Ascending aorta (tissue), 2 donors: Measurements from ENCODE around the gene CCDC12. TPM values are rescaled to one million over a fixed set of nuclear protein-coding genes. Genes with fewer than 3 reads are reported as not detected.

Experiments used
- DNase-seq, 2 donors: peaks; one replicate each; pipeline ENCODE4 v3.0.0-alpha.2; 2019; ENCODE audit warnings: low spot score in 2 of 2
- H3K27ac ChIP-seq, 2 donors: fragments of 200-600 bp; sonication (generic); one replicate each; pipeline ENCODE4 v1.5.1; 2016 to 2017; ENCODE audit warnings: mild to moderate bottlenecking in 1 of 2
- H3K27me3 ChIP-seq: fragments of 200-600 bp; sonication (generic); one replicate; pipeline ENCODE4 v1.5.1; 2017
- H3K36me3 ChIP-seq, 2 donors: fragments of 200-600 bp; sonication (generic); one replicate each; pipeline ENCODE4 v1.5.1; 2016
- H3K4me1 ChIP-seq, 2 donors: fragments of 200-600 bp; sonication (generic); one replicate each; pipeline ENCODE4 v1.5.1; 2016 to 2017; ENCODE audit warnings: mild to moderate bottlenecking in 1 of 2
- H3K4me3 ChIP-seq, 2 donors: fragments of 200-600 bp; sonication (generic); one replicate each; pipeline ENCODE4 v1.5.1; 2016 to 2017; ENCODE audit warnings: mild to moderate bottlenecking in 1 of 2
- H3K9me3 ChIP-seq, 2 donors: fragments of 200-600 bp; sonication (generic); one replicate each; pipeline ENCODE4 v1.5.1; 2016
- intact Hi-C: fragments of 100-400 bp; cut with DNase I; formaldehyde crosslinking; loops from one replicate; pipeline ENCODE4 v1.15.1; 2023
- total RNA-seq: library from RNA; depleted of rRNA; stranded (reverse); fragments of >200 nt; gene quantifications from one replicate; pipeline ENCODE4 v1.1.0, GENCODE V29; 2016
- TF ChIP-seq, protein P1 (sequence below), 3 experiments: fragments of 200-600 bp in 2 of 3; fragments of 450-650 bp in 1 of 3; sonication (generic) in 2 of 3; IDR thresholded peaks; one replicate each; pipeline ENCODE4 v1.5.1; 2016 to 2019; ENCODE audit warnings: antibody characterized with exemption in 3 of 3, mild to moderate bottlenecking in 1 of 3, moderate library complexity in 1 of 3

The CCDC12 gene
- total RNA-seq, 1 donor from 2014 or later: 34.3 TPM

DNA sequence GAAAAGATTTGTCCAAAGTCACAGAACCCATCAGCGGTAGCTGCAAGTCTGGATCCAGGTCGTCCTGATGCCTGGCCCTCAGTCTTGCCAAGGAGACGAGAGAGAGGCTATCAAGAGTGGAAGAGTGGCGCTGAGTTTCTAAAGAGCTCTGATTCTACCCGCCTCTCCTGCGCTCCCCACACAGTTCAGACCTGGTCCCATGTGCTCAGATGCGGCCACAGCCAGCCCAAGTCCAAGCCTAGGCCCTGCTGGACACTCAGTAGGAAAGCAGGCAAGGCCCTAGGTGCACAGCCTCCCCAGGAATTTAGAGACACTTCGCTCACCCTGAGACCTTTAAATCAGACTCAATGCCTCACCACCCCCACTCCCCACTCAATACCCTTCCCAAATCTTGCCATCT, 32.4 kb downstream of the CCDC12 start:
- intact Hi-C loops: no loop called here
- Histone ChIP-seq H3K27ac (peak overlapping the region in 1 of 2 donors; percentile 31), H3K4me3 (no peak overlapping the region), H3K4me1 (peaks cover 16 to 23% of the 10 kb centered on the region in 2 donors), H3K36me3 (peaks cover 9 to 20% of the 10 kb centered on the region in 2 donors), H3K27me3 (no peaks in the 10 kb centered on the region), H3K9me3 (no peaks in the 10 kb centered on the region)
- TF ChIP-seq, protein P1, sequence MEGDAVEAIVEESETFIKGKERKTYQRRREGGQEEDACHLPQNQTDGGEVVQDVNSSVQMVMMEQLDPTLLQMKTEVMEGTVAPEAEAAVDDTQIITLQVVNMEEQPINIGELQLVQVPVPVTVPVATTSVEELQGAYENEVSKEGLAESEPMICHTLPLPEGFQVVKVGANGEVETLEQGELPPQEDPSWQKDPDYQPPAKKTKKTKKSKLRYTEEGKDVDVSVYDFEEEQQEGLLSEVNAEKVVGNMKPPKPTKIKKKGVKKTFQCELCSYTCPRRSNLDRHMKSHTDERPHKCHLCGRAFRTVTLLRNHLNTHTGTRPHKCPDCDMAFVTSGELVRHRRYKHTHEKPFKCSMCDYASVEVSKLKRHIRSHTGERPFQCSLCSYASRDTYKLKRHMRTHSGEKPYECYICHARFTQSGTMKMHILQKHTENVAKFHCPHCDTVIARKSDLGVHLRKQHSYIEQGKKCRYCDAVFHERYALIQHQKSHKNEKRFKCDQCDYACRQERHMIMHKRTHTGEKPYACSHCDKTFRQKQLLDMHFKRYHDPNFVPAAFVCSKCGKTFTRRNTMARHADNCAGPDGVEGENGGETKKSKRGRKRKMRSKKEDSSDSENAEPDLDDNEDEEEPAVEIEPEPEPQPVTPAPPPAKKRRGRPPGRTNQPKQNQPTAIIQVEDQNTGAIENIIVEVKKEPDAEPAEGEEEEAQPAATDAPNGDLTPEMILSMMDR (IDR thresholded peaks at IDR 0.05): no peak
- no peak for DNase-seq

DNA sequence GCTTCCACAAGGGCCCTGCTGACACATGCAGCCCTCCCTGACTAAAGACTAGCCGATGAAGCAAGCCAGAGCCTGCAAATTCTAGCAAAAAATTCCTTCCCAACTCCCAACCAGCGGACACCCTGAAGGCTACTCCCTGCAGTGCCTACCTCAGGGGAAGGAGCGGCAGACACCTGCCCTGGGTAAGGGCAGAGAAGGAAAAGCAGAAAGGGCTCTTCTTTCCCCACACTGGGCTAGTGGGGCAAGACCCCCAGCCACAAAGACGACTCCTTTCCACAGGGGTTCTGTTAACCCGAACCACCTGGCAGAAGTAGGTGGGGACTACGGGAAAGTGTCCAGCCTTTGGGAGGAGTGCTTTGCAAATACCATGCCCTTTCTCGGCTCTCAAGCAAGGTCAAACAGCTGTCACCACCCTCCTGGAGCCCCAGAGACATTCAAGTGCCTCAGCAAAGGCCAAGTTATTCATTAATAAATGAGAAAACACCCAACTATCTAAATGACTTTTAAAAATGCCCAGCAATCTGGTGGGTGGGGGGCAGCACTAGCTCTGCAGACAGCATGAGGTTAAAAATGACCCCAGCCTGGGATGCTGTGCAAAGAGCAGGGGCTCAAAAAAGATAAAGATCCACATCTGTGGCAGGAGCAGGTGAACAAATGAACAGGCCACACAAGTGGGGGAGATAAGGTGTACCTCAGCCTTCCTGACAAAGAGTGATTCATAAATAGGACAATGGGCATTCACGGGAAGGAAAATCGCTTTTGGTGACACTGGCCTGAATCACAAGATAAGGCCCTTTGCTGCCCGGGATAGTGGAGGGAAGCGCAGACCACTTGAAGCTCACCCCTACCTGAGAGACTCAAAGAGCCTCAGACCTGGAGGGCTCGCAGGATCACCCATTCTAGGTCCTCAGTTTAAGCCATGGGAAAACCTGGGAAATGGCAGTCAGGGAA, 33.0 kb downstream of the CCDC12 start:
- Histone ChIP-seq H3K27me3 (no peaks in the 10 kb centered on the region), H3K36me3 (peaks cover 9 to 26% of the 10 kb centered on the region in 2 donors), H3K4me1 (peaks cover 14 to 17% of the 10 kb centered on the region in 2 donors), H3K9me3 (no peaks in the 10 kb centered on the region), H3K27ac (no peak overlapping the region), H3K4me3 (no peak overlapping the region)
- DNase-seq: no peak
- intact Hi-C loops: no loop called here
- TF ChIP-seq, protein P1 (IDR thresholded peaks at IDR 0.05): no peak

DNA sequence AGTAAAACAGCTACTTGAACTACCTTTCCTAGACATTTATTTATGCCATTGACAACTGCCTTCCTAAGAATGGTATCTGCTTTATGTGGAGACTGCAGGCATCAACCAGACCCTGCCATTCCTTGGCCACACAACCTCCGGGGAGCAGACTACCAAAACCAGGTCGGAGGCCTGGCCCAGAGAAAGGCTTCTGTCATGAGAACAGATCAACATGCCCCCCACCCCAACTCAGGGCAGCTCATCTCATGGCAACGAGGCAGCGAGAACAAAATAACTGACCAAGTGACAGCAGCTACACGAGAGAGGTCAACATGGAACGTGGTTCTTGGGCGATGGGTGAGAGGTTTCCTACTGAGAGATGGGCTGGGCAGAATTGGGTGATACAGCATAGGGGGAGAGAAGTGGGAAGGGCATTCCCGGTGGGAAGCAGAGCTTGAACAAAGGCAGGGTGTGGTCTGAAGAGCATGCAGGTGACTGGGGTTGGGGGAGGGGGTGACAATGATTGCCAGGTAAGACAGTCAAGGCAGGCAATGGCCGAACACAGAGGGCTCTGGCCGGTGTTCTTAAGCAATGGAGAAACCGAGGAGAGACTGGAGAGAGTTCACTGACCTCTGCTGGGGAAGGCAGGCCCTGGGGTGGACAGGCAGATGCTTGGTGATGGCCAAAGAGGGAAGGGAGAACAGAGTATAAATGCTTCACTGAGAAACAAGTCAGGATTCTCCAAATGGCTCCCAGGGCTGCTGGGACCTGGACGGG, 33.9 kb downstream of the CCDC12 start:
- Histone ChIP-seq H3K27me3 (no peaks in the 10 kb centered on the region), H3K9me3 (no peaks in the 10 kb centered on the region), H3K4me3 (no peak overlapping the region), H3K36me3 (peaks cover 9 to 34% of the 10 kb centered on the region in 2 donors), H3K4me1 (peaks cover 7 to 10% of the 10 kb centered on the region in 2 donors), H3K27ac (no peak overlapping the region)
- intact Hi-C loops: no loop called here
- no peak for DNase-seq
- TF ChIP-seq, protein P1 (IDR thresholded peaks at IDR 0.05): no peak

DNA sequence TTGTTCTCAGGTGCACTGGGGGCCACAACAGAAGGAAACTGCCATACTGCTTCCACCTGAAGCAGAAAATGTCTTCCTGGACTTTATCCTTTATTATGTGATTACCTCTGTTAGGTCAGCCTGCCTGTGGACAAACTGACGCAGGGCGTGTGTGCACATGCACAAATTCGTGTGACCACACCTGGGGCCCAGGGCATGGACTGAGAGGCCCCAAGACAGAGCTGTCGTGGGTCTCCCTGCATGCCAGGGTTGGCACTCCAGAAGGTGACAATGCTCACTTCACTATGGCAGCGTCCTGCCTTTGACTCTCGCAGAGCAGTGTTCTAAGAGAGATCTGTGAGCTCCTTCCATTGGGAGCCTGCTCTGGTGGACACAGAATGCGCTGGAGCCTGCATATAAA, 34.5 kb downstream of the CCDC12 start:
- intact Hi-C loops: no loop called here
- H3K27me3 ChIP-seq: no peaks in the 10 kb centered on the region
- peaks cover 9 to 34% of the 10 kb centered on the region in 2 donors for H3K36me3 ChIP-seq
- no peaks in the 10 kb centered on the region for H3K9me3 ChIP-seq
- no peak for DNase-seq
- TF ChIP-seq, protein P1 (IDR thresholded peaks at IDR 0.05): no peak
- no peak overlapping the region for H3K4me3 ChIP-seq
- no peak overlapping the region for H3K27ac ChIP-seq
- H3K4me1 ChIP-seq: peaks cover under 1 to 4% of the 10 kb centered on the region in 2 donors

DNA sequence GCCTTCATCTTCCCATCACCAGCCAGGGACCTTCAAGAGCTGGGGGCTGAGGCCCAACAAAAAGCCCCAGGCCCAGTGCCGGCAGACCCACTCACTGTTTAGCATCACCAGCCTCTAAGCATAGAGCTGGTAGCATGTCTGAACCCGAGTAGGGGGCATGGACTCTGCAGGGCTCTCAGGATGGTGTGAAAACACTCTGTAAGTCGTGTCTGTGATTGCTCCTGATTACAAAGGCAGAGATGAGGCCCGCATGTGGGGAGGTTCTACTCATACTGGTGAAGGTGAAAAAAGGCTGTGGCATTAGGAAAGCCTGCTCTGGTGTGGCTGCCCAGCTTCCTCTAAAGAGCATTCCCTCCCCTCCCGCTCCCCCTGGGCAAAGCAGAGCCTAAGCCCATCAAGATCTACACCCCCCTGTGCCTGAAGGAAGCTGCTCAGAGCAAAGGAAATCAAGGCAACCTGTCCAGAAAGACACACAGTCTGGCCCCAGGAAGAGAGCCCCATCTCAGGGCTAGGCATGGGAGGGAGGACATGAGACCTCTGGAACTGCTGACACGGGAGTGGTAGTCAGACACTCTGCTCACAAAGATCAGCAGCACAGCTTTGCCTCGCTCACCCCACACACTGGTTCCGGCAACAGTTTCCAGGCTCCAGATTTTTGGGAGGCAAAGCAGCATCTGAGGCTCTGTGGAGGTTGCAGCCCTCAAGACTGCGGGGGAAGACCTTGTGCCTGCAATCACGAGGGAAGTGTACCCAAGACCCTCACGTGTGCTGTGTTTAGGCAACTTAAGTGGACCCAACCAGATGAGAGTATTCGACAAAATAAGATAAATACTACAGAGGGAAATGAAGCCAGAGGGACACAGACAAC, 36.7 kb downstream of the CCDC12 start:
- DNase-seq: no peak
- H3K4me3 ChIP-seq: no peak overlapping the region
- peaks cover 9 to 34% of the 10 kb centered on the region in 2 donors for H3K36me3 ChIP-seq
- no peaks in the 10 kb centered on the region for H3K27me3 ChIP-seq
- no peaks in the 10 kb centered on the region for H3K9me3 ChIP-seq
- peak overlapping the region in 1 of 2 donors; percentile 3 for H3K27ac ChIP-seq
- H3K4me1 ChIP-seq: peaks cover 14 to 17% of the 10 kb centered on the region in 2 donors
- intact Hi-C loops: loop anchor here (10.0 kb wide), 2 partner anchors 345 to 375 kb away; partner anchors contain the start of genes KIF9 and KLHL18
- TF ChIP-seq, protein P1 (IDR thresholded peaks at IDR 0.05): no peak
